Nephron (organoid): Measurements from ENCODE around the gene ZNF362.

Source experiments
- H3K27ac Mint-ChIP-seq, 3 experiments: 2 replicates each; pipeline ENCODE4 v1.8.0; 2020; ENCODE audit warnings: mixed read lengths in 3 of 3, mild to moderate bottlenecking in 2 of 3, moderate library complexity in 1 of 3
- H3K27me3 Mint-ChIP-seq: 2 replicates; pipeline ENCODE4 v1.8.0; 2021; ENCODE audit warnings: low read depth, mild to moderate bottlenecking, moderate library complexity, mixed read lengths
- H3K36me3 Mint-ChIP-seq: 2 replicates; pipeline ENCODE4 v1.8.0; 2020; ENCODE audit warnings: low read depth, mixed read lengths
- H3K4me1 Mint-ChIP-seq: 2 replicates; pipeline ENCODE4 v1.8.0; 2020; ENCODE audit warnings: mixed read lengths
- H3K4me3 Mint-ChIP-seq, 3 experiments: 2 replicates each; pipeline ENCODE4 v1.8.0; 2020; ENCODE audit warnings: mild to moderate bottlenecking in 3 of 3, mixed read lengths in 3 of 3, moderate library complexity in 2 of 3
- H3K9me3 Mint-ChIP-seq: 2 replicates; pipeline ENCODE4 v1.8.0; 2020; ENCODE audit warnings: mixed read lengths
- TF ChIP-seq, protein P1 (sequence below), 3 experiments: fragments of 200-600 bp; sonication (generic); IDR thresholded peaks; one replicate each; pipeline ENCODE4 v1.5.0; 2021; ENCODE audit warnings: antibody characterized with exemption in 3 of 3; ENCODE audit not compliant: unreplicated experiment in 3 of 3

ZNF362 gene

DNA sequence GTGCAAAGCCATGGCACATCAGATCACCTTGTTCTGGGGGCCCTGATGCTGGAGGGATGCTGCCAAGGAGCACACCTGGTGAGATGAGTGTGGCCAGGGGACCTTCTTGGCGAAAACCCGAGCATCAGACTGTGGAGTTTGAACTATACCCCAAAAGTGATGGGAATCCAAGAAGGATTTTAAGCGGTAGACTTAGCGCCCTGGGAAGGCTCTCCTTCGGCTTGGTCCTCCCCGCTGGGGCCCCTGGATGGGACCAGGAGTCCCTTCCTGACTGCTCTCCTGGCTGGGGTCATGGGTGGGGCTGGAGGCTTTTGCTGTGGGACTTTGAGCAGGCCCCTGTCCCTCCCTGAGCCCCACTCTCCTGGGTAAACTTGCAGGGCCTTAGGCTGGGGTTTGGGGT is 10.5 kb downstream of the ZNF362 start:
- Mint-ChIP-seq H3K27me3 (no peaks in the 10 kb centered on the region), H3K9me3 (no peaks in the 10 kb centered on the region), H3K4me3 (no peak overlapping the region), H3K4me1 (peaks cover 69% of the 10 kb centered on the region), H3K36me3 (peaks cover 25% of the 10 kb centered on the region), H3K27ac (peak overlapping the region; percentile 24 to 76 (median 69))
- TF ChIP-seq, protein P1, sequence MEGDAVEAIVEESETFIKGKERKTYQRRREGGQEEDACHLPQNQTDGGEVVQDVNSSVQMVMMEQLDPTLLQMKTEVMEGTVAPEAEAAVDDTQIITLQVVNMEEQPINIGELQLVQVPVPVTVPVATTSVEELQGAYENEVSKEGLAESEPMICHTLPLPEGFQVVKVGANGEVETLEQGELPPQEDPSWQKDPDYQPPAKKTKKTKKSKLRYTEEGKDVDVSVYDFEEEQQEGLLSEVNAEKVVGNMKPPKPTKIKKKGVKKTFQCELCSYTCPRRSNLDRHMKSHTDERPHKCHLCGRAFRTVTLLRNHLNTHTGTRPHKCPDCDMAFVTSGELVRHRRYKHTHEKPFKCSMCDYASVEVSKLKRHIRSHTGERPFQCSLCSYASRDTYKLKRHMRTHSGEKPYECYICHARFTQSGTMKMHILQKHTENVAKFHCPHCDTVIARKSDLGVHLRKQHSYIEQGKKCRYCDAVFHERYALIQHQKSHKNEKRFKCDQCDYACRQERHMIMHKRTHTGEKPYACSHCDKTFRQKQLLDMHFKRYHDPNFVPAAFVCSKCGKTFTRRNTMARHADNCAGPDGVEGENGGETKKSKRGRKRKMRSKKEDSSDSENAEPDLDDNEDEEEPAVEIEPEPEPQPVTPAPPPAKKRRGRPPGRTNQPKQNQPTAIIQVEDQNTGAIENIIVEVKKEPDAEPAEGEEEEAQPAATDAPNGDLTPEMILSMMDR (IDR thresholded peaks at IDR 0.05; ENCODE audit: unreplicated experiment in 3 of 3): no peak

DNA sequence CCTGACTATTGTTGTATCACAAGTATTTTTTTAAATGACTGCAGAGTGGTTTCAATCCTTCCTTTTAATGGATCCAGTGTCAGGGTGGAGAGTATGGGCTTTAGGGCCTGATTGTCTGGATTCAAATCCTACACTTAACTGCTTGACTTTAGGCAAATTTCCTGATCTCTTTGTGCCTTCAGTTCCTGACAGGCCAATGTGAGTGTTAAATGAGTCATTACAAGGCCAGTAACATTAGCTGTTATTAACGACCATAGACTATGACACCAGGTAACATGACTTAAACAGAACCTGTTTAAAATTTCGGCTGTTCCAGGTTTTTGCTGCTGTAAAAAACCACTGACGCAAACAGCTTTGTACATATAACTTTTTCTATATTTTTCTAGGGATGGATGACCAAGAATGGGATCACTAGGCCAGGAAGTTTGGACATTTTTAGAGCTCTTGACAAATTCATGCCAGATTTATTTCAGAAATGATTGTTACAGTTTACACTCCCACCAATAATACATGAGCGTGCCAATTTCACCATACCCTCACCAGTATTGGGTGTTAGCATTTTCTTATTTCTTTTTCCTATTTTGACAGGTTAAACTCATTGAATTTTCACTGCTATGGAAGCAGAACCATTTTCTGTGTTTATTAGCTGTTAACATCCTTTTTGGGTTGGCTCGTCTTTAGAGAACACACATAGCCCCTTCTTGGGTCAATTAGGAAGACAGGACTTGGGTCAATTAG is 11.3 kb downstream of the ZNF362 start:
- Mint-ChIP-seq H3K9me3 (no peaks in the 10 kb centered on the region), H3K4me1 (peaks cover 70% of the 10 kb centered on the region), H3K27me3 (no peaks in the 10 kb centered on the region), H3K4me3 (no peak overlapping the region), H3K27ac (peak overlapping the region; percentile 24 to 76 (median 69)), H3K36me3 (peaks cover 24% of the 10 kb centered on the region)
- TF ChIP-seq, protein P1 (IDR thresholded peaks at IDR 0.05; ENCODE audit: unreplicated experiment in 3 of 3): no peak

DNA sequence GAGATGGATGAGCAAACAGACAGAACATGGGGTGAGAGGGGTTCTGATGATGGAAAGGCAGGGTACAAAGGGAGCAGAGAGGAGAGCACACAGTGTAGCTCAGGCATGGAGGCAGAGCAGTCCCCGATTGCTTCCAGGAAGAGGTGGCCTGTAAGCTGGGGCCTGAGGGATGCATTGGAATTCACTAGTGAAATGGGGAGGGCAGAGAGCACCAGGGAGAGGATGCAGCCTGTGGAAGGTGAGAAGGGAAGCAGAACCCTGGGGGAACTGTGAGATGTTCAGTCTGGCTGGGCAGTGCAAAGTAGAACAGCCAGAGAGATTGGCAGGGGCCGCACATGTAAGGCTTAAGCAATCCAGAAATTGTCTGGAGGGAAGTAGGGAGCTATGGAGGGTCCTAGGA is 12.2 kb downstream of the ZNF362 start:
- H3K4me3 Mint-ChIP-seq: no peak overlapping the region
- TF ChIP-seq, protein P1 (IDR thresholded peaks at IDR 0.05; ENCODE audit: unreplicated experiment in 3 of 3): no peak
- H3K36me3 Mint-ChIP-seq: peaks cover 28% of the 10 kb centered on the region
- no peaks in the 10 kb centered on the region for H3K9me3 Mint-ChIP-seq
- H3K27ac Mint-ChIP-seq: peak overlapping the region; percentile 20 to 90 (median 76)
- no peaks in the 10 kb centered on the region for H3K27me3 Mint-ChIP-seq
- peaks cover 70% of the 10 kb centered on the region for H3K4me1 Mint-ChIP-seq

DNA sequence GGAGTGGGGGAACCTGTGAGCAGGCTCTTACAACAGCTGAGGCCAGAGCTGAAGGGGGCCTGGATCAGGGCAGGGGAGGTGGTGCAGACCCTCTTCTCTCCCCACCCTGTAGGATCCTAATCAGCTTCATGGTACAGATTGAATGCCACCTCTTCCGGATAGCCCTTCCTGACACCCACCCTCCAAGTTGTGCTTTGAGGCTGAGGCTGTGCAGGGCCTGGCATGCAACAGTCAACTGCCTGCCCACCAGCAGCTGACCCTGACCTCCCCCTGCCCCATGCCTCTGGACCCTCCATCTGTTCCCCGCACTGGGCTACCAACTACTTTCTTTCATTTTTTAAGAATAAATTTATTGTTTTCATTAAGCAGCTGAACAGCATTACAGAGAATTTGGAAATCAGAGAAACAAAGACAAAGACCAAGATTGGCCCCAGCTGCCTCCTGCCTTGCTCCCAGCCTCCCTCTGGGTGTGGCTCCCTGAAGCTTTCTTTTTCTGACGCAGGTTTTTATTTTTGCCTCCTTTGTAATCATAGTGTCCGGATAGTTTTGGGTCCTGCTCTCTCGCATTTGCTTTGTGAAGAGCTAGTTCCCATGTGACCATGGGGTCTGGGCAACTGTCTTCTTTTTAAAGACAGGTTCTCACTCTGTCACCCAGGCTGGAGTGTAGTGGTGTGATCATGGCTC is 12.8 kb downstream of the ZNF362 start:
- H3K4me1 Mint-ChIP-seq: peaks cover 64% of the 10 kb centered on the region

DNA sequence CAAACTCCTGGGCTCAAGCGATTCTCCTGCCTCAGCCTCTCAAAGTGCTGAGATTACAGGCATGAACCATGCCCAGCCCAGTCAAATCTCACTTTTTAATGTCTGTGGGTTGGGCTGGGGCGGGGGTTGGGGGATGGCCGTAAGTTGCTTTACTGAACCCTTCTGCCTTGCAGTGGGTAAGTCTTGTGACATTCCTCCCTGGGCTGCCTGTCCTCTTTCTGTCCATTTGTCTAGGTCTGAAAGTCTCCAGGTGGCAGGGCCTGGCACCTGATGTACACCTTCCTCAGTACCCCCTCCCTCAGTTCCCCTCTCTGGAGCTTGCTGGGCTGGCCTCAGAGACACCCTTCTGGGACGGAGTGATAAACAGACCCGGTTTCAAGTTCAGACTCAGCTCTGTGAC is 13.3 kb downstream of the ZNF362 start:
- no peaks in the 10 kb centered on the region for H3K9me3 Mint-ChIP-seq
- TF ChIP-seq, protein P1 (IDR thresholded peaks at IDR 0.05; ENCODE audit: unreplicated experiment in 3 of 3): no peak
- peak overlapping the region; percentile 64 to 90 (median 76) for H3K27ac Mint-ChIP-seq
- H3K4me1 Mint-ChIP-seq: peaks cover 60% of the 10 kb centered on the region
- no peak overlapping the region for H3K4me3 Mint-ChIP-seq
- H3K36me3 Mint-ChIP-seq: peaks cover 33% of the 10 kb centered on the region
- H3K27me3 Mint-ChIP-seq: no peaks in the 10 kb centered on the region

More for the DNA sequence above, 12.8 kb downstream of the ZNF362 start:
- no peaks in the 10 kb centered on the region for H3K27me3 Mint-ChIP-seq
- H3K9me3 Mint-ChIP-seq: no peaks in the 10 kb centered on the region
- TF ChIP-seq, protein P1 (IDR thresholded peaks at IDR 0.05; ENCODE audit: unreplicated experiment in 3 of 3): no peak
- H3K4me3 Mint-ChIP-seq: peak overlapping the region in 1 of 3 experiments; percentile 30
- H3K27ac Mint-ChIP-seq: peak overlapping the region; percentile 64 to 90 (median 76)
- H3K36me3 Mint-ChIP-seq: peaks cover 28% of the 10 kb centered on the region
